Measurements from ENCODE around the gene RAB32. TPM values are rescaled to one million over a fixed set of nuclear protein-coding genes. Genes with fewer than 3 reads are reported as not detected.

Gene RAB32
- total RNA-seq, 1 donor from 2014 or later: 37.0 TPM

GRCh38 chr6:146546443-146547043 is 2.9 kb downstream of the RAB32 start:
- Mint-ChIP-seq H3K27me3 (ENCODE audit: unreplicated experiment) (peaks cover 14% of the 10 kb centered on the region), H3K4me3 (ENCODE audit: unreplicated experiment) (peak overlapping the region; percentile 100), H3K9me3 (ENCODE audit: unreplicated experiment) (no peaks in the 10 kb centered on the region), H3K27ac (ENCODE audit: unreplicated experiment) (peak overlapping the region; percentile 89), H3K4me1 (ENCODE audit: unreplicated experiment) (peaks cover 61% of the 10 kb centered on the region), H3K36me3 (ENCODE audit: low read depth, unreplicated experiment) (peaks cover 18% of the 10 kb centered on the region)
- no peak for TF ChIP-seq CTCF (IDR thresholded peaks at IDR 0.05; ENCODE audit: unreplicated experiment)
- no peak for DNase-seq (ENCODE audit: low spot score)

GRCh38 chr6:146547889-146548288 is 4.3 kb downstream of the RAB32 start:
- Mint-ChIP-seq H3K4me1 (ENCODE audit: unreplicated experiment) (peaks cover 66% of the 10 kb centered on the region), H3K27ac (ENCODE audit: unreplicated experiment) (no peak overlapping the region), H3K27me3 (ENCODE audit: unreplicated experiment) (peaks cover 10% of the 10 kb centered on the region), H3K4me3 (ENCODE audit: unreplicated experiment) (no peak overlapping the region), H3K36me3 (ENCODE audit: low read depth, unreplicated experiment) (peaks cover 20% of the 10 kb centered on the region), H3K9me3 (ENCODE audit: unreplicated experiment) (no peaks in the 10 kb centered on the region)
- TF ChIP-seq CTCF (IDR thresholded peaks at IDR 0.05; ENCODE audit: unreplicated experiment): no peak
- DNase-seq (ENCODE audit: low spot score): no peak

GRCh38 chr6:146548898-146549374 is 5.3 kb downstream of the RAB32 start:
- Mint-ChIP-seq H3K36me3 (ENCODE audit: low read depth, unreplicated experiment) (peaks cover 25% of the 10 kb centered on the region), H3K27me3 (ENCODE audit: unreplicated experiment) (peaks cover 8% of the 10 kb centered on the region), H3K4me3 (ENCODE audit: unreplicated experiment) (no peak overlapping the region), H3K27ac (ENCODE audit: unreplicated experiment) (no peak overlapping the region), H3K4me1 (ENCODE audit: unreplicated experiment) (peaks cover 64% of the 10 kb centered on the region), H3K9me3 (ENCODE audit: unreplicated experiment) (no peaks in the 10 kb centered on the region)
- DNase-seq (ENCODE audit: low spot score): no peak
- no peak for TF ChIP-seq CTCF (IDR thresholded peaks at IDR 0.05; ENCODE audit: unreplicated experiment)

GRCh38 chr6:146550911-146551310 is 7.3 kb downstream of the RAB32 start:
- Mint-ChIP-seq H3K4me3 (ENCODE audit: unreplicated experiment) (peak overlapping the region; percentile 14), H3K36me3 (ENCODE audit: low read depth, unreplicated experiment) (peaks cover 33% of the 10 kb centered on the region), H3K27ac (ENCODE audit: unreplicated experiment) (no peak overlapping the region), H3K27me3 (ENCODE audit: unreplicated experiment) (no peaks in the 10 kb centered on the region), H3K4me1 (ENCODE audit: unreplicated experiment) (peaks cover 50% of the 10 kb centered on the region), H3K9me3 (ENCODE audit: unreplicated experiment) (no peaks in the 10 kb centered on the region)
- no peak for DNase-seq (ENCODE audit: low spot score)
- no peak for TF ChIP-seq CTCF (IDR thresholded peaks at IDR 0.05; ENCODE audit: unreplicated experiment)

- no peak for DNase-seq (ENCODE audit: low spot score)
- Mint-ChIP-seq H3K4me3 (ENCODE audit: unreplicated experiment) (peak overlapping the region; percentile 42), H3K27ac (ENCODE audit: unreplicated experiment) (no peak overlapping the region), H3K9me3 (ENCODE audit: unreplicated experiment) (no peaks in the 10 kb centered on the region), H3K36me3 (ENCODE audit: low read depth, unreplicated experiment) (peaks cover 33% of the 10 kb centered on the region), H3K27me3 (ENCODE audit: unreplicated experiment) (no peaks in the 10 kb centered on the region), H3K4me1 (ENCODE audit: unreplicated experiment) (peaks cover 49% of the 10 kb centered on the region)
- no peak for TF ChIP-seq CTCF (IDR thresholded peaks at IDR 0.05; ENCODE audit: unreplicated experiment)
These were observed 7.9 kb downstream of the RAB32 start for GRCh38 chr6:146551545-146551944.

All from endothelial cell (in vitro differentiated cells).